Glomerular endothelial cell (primary cell): ENCODE data around the gene PLB1. TPM values are rescaled to one million over a fixed set of nuclear protein-coding genes. Genes with fewer than 3 reads are reported as not detected.

ENCODE experiments used
- DNase-seq: peaks from one replicate; pipeline ENCODE4 v3.0.0-alpha.2; 2011; ENCODE audit warnings: low read depth, low spot score; ENCODE audit errors: extremely low read depth
- total RNA-seq: library from RNA; depleted of rRNA; stranded (reverse); fragments of >200 nt; gene quantifications from 2 replicates; pipeline ENCODE4 v1.2.3, GENCODE V29; 2015

The PLB1 gene
- total RNA-seq, 1 donor from 2014 or later: 0.53 TPM

GRCh38 chr2:28681606-28682005 lies 185.7 kb downstream of the PLB1 start:
- no peak for DNase-seq

GRCh38 chr2:28683100-28683706 lies 187.3 kb downstream of the PLB1 start:
- DNase-seq: no peak

- no peak for DNase-seq
Observed at GRCh38 chr2:28684142-28684858, 188.4 kb downstream of the PLB1 start.

- no peak for DNase-seq
Observed at GRCh38 chr2:28687171-28687570, 191.3 kb downstream of the PLB1 start.

DNA sequence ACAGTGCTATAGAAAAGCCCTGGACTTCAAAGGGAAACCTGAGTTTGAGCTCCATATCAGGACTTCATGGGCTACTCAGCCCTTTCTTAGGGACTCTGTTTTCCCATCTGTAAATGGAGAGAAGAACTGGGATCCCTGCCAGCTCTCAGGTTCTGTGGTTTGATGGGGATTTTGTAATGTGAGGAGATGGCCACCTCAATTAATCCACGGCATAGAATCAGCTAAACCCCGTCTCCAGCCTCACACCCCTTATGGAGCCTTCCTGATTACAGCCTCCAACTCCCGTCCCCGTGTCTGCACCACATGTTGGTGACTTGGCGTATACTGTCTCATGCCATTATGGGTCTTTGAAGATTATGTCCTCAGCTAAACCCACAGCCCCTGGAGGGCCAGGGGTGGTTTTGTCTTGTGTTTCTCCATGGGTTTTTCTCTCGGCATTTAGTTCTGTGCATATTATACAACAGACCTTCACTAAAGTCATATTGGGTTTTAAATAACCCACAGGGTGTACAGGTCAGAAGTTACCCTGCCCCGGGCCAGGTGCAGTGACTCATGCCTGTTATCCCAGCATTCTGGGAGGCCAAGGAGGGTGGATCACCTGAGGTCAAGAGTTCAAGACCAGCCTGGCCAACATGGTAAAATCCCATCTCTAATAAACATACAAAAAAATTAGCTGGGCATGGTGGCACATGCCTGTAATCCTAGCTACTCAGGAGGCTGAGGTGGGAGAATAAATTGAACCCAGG lies 192.0 kb downstream of the PLB1 start:
- DNase-seq: no peak

DNA sequence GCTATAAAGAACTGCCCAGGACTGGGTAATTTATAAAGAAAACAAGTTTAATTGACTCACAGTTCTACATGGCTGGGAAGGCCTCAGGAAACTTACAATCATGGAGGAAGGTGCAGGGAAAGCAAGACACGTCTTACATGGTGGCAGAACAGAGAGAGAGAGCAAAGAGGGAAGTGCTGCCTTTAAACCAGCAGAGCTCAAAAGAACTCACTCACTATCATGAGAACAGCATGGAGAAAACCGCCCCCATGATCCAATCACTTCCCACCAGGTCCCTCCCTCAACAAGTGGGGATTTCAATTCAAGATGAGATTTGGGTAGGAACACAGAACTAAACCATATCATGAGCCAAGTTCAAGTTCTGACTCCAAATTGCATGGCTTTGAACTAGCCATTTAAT lies 193.0 kb downstream of the PLB1 start:
- DNase-seq: no peak

- DNase-seq: no peak
Observed at GRCh38 chr2:28689771-28690170, 193.9 kb downstream of the PLB1 start.

GRCh38 chr2:28692411-28692810 lies 196.6 kb downstream of the PLB1 start:
- DNase-seq: no peak

DNA sequence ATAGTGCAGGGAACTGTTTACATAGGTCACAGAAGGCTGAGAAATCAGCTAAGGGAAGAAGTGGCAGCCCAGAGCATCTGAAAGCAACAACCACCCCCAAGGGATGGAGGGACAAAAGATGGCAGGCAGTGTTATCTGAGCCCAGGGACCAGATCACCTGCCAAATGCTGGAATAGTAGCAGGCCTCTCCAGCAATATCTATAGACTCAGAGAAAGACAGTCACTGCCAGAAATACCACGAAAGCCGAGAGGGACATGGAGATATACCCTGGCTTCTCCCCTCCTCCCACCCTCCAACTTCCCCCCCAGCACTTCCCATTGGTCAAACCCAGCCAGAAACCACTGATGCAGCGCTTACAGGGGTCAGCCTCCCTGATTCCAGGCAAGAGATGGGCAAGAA lies 197.4 kb downstream of the PLB1 start:
- DNase-seq: no peak

Other genes starting within 250 kb of the PLB1 start
- 58.6 and 103 TPM in 2 replicates for gene FOSL2, start 103.2 kb upstream of the PLB1 start, total RNA-seq